ENCODE results near the gene TTC33.

- TF ChIP-seq CTCF (conservative IDR thresholded peaks at IDR 0.05; ENCODE audit: low read length) (no peak), EZH2phosphoT487 (IDR thresholded peaks at IDR 0.05; ENCODE audit: borderline replicate concordance) (no peak)
Measured at GRCh38 chr5:40775846-40776657, 20.3 kb upstream of the TTC33 start.
